ENCODE data around the gene SPNS2.

DNA sequence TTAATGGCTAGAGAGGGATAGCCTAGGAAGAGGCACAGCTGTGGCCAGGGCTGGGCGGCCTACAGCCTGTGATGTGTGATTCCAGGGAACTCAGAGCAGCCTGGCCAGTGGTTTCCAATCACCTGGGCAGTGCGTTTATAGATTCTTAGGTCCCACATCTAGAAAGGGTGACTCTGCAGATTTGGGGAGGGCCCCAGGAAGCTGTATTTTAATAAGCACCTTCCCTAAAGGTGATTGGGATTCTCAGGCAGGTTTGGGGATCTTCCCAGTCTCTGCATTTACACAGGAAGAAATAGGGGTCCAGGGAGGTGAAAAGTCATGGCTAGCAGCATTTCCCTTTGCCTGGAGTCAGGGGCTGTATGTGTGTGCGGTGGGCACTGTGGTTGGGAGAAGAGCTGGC, 9.5 kb downstream of the SPNS2 start:
- TF ChIP-seq, protein P1, sequence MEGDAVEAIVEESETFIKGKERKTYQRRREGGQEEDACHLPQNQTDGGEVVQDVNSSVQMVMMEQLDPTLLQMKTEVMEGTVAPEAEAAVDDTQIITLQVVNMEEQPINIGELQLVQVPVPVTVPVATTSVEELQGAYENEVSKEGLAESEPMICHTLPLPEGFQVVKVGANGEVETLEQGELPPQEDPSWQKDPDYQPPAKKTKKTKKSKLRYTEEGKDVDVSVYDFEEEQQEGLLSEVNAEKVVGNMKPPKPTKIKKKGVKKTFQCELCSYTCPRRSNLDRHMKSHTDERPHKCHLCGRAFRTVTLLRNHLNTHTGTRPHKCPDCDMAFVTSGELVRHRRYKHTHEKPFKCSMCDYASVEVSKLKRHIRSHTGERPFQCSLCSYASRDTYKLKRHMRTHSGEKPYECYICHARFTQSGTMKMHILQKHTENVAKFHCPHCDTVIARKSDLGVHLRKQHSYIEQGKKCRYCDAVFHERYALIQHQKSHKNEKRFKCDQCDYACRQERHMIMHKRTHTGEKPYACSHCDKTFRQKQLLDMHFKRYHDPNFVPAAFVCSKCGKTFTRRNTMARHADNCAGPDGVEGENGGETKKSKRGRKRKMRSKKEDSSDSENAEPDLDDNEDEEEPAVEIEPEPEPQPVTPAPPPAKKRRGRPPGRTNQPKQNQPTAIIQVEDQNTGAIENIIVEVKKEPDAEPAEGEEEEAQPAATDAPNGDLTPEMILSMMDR (IDR thresholded peaks at IDR 0.05) = no peak
- no peak for TF ChIP-seq POLR2A (IDR thresholded peaks at IDR 0.05)

Data from Peyer's patch (tissue), 4 donors.